Measurements from ENCODE around the gene ZNF662. TPM values are rescaled to one million over a fixed set of nuclear protein-coding genes. Genes with fewer than 3 reads are reported as not detected.

The ZNF662 gene
- total RNA-seq, 1 experiment from 2014 or later = not detected

- no peak overlapping the region for H3K27ac ChIP-seq (ENCODE audit: insufficient read length, low read depth, low read length)
- Mint-ChIP-seq H3K36me3 (ENCODE audit: insufficient read depth in 1 of 3, low read depth in 3 of 3) (no peaks in the 10 kb centered on the region; a peak in 1 of 7 replicates), H3K27me3 (ENCODE audit: low read depth) (peaks cover 12% of the 10 kb centered on the region), H3K4me1 (peaks cover 3 to 4% of the 10 kb centered on the region in 2 experiments; a peak in 3 of 4 replicates), H3K4me3 (no peak overlapping the region), H3K9me3 (peaks cover 6 to 9% of the 10 kb centered on the region in 2 experiments; a peak in 3 of 5 replicates), H3K27ac (no peak overlapping the region)
- H3K23ac ChIP-seq (ENCODE audit: insufficient read length, low read depth, low read length) = no peak overlapping the region
- H3K9me3 ChIP-seq (ENCODE audit: control insufficient read depth, low read depth, low read length) = no peaks in the 10 kb centered on the region
- no peak overlapping the region for H3K4me2 ChIP-seq (ENCODE audit: insufficient read depth, insufficient read length, low read length)
- H3K4me1 ChIP-seq (ENCODE audit: insufficient read depth, low read length) = no peaks in the 10 kb centered on the region
- no peak overlapping the region for H2BK20ac ChIP-seq (ENCODE audit: low read depth, low read length, poor library complexity, severe bottlenecking)
- H3K56ac ChIP-seq (ENCODE audit: insufficient read length, low read depth, low read length) = no peak overlapping the region
- no peak overlapping the region for H4K91ac ChIP-seq (ENCODE audit: insufficient read length, low read depth, low read length)
- no peak overlapping the region for H3K4ac ChIP-seq (ENCODE audit: low read depth, low read length)
- no peak overlapping the region for H3K14ac ChIP-seq (ENCODE audit: insufficient read depth, low read length)
- no peaks in the 10 kb centered on the region for H3K27me3 ChIP-seq (ENCODE audit: insufficient read depth, low read length)
- no peak for TF ChIP-seq CTCF (conservative IDR thresholded peaks at IDR 0.05)
- no peak overlapping the region for H3T11ph ChIP-seq (ENCODE audit: low read length)
- no peak overlapping the region for H2BK12ac ChIP-seq (ENCODE audit: insufficient read length, low read depth, low read length)
- H4K5ac ChIP-seq (ENCODE audit: insufficient read length, low read depth, low read length) = no peak overlapping the region
- no peaks in the 10 kb centered on the region for H3K79me2 ChIP-seq (ENCODE audit: insufficient read depth, low read length)
- DNase-seq = no peak
- H4K20me1 ChIP-seq (ENCODE audit: control insufficient read depth, insufficient read depth, insufficient read length) = no peaks in the 10 kb centered on the region
- no peak overlapping the region for H2AK5ac ChIP-seq (ENCODE audit: insufficient read length, low read length)
- no peaks in the 10 kb centered on the region for H3K23me2 ChIP-seq (ENCODE audit: insufficient read length, low read depth, low read length, poor library complexity, severe bottlenecking)
- no CpG with 5 or more reads among the region's 3 CpGs for WGBS (ENCODE audit: extremely low coverage, insufficient read length, low lambda C conversion rate)
- no peak overlapping the region for H3K18ac ChIP-seq (ENCODE audit: insufficient read length, low read depth, low read length)
- no peak overlapping the region for H2AFZ ChIP-seq (ENCODE audit: low read length)
- no peak overlapping the region for H4K8ac ChIP-seq (replicated peaks; ENCODE audit: insufficient read length, low read depth, low read length)
- no peak overlapping the region for H3K9ac ChIP-seq (ENCODE audit: extremely low read depth, insufficient read length, low read length)
- H2BK120ac ChIP-seq (ENCODE audit: low read depth, low read length, poor library complexity, severe bottlenecking) = no peak overlapping the region
- no peak overlapping the region for H2BK5ac ChIP-seq (ENCODE audit: insufficient read length, low read length)
- no peaks in the 10 kb centered on the region for H3K79me1 ChIP-seq (ENCODE audit: insufficient read depth, low read depth, low read length, poor library complexity, severe bottlenecking)
- no peak overlapping the region for H2BK15ac ChIP-seq (ENCODE audit: low read depth, low read length)
These were observed 49.4 kb upstream of the ZNF662 start for GRCh38 chr3:42856544-42856943.

Measured in H9 (cell line).